ENCODE data around the gene UBXN1. TPM values are rescaled to one million over a fixed set of nuclear protein-coding genes. Genes with fewer than 3 reads are reported as not detected.

The UBXN1 gene
- total and polyA plus RNA-seq, 10 of the 15 experiments (the other 5 are each of a cell fraction or from before 2014, with no cell fraction given) = 7.0 to 173 (median 106) TPM

Small RNA genes within 50 kb of the gene (small RNA-seq; reads per million reads assigned to genes)
- gene SNORA57 = not detected

Other genes with a start within 250 kb of the UBXN1 start
Only the 7 nearest of the 29 such genes appear.
- 17.3 and 19.7 TPM in 2 replicates for gene INTS5, start 25.8 kb downstream of the UBXN1 start, total RNA-seq (2014; rRNA removed)
- 6.4 and 7.6 TPM in 2 replicates for gene INTS5, start 25.8 kb downstream of the UBXN1 start, total RNA-seq (2014; rRNA removed; fragmentation: Illumina TruSeq; extraction: Trizol)
- gene INTS5, start 25.8 kb downstream of the UBXN1 start, total RNA-seq (2021) = 31.8 and 35.1 TPM in 2 replicates
- 2.5 and 7.9 TPM in 2 replicates for gene INTS5, start 25.8 kb downstream of the UBXN1 start, polyA plus RNA-seq (2011; rRNA removed)
- 4.7 and 11.8 TPM in 2 replicates for gene INTS5, start 25.8 kb downstream of the UBXN1 start, polyA plus RNA-seq (2014; fragmentation: Illumina TruSeq; extraction: Trizol)
- 1 to 10 TPM in 1 of 2 experiments, under 1 TPM in 1; 0.34 to 1.4 TPM for gene INTS5, start 25.8 kb downstream of the UBXN1 start, polyA plus RNA-seq (2014; fragmentation: Nextera tagmentation; extraction: Ambion mirVana)
- 15.7 and 17.2 TPM in 2 replicates for gene INTS5, start 25.8 kb downstream of the UBXN1 start, polyA plus RNA-seq (2014; rRNA removed)
- 10 to 100 TPM; 30.2 to 35.1 TPM for gene INTS5, start 25.8 kb downstream of the UBXN1 start, polyA plus RNA-seq (2016; fragmentation: Nextera tagmentation; extraction: Ambion mirVana)
- 158 and 162 TPM in 2 replicates for gene C11orf98, start 13.9 kb downstream of the UBXN1 start, total RNA-seq (2014; rRNA removed)
- gene C11orf98, start 13.9 kb downstream of the UBXN1 start, total RNA-seq (2014; rRNA removed; fragmentation: Illumina TruSeq; extraction: Trizol) = 148 and 162 TPM in 2 replicates
- 94.4 and 97.1 TPM in 2 replicates for gene C11orf98, start 13.9 kb downstream of the UBXN1 start, total RNA-seq (2021)
- 56.0 and 62.5 TPM in 2 replicates for gene C11orf98, start 13.9 kb downstream of the UBXN1 start, polyA plus RNA-seq (2011; rRNA removed)
- 113 and 184 TPM in 2 replicates for gene C11orf98, start 13.9 kb downstream of the UBXN1 start, polyA plus RNA-seq (2014; fragmentation: Illumina TruSeq; extraction: Trizol)
- 100 to 1,000 TPM; 134 to 199 TPM for gene C11orf98, start 13.9 kb downstream of the UBXN1 start, polyA plus RNA-seq (2014; fragmentation: Nextera tagmentation; extraction: Ambion mirVana)
- 151 and 197 TPM in 2 replicates for gene C11orf98, start 13.9 kb downstream of the UBXN1 start, polyA plus RNA-seq (2014; rRNA removed)
- gene C11orf98, start 13.9 kb downstream of the UBXN1 start, polyA plus RNA-seq (2016; fragmentation: Nextera tagmentation; extraction: Ambion mirVana) = 100 to 1,000 TPM; 266 to 270 TPM
- 20.3 and 27.5 TPM in 2 replicates for gene CSKMT, start 13.8 kb downstream of the UBXN1 start, total RNA-seq (2014; rRNA removed)
- 197 and 213 TPM in 2 replicates for gene CSKMT, start 13.8 kb downstream of the UBXN1 start, total RNA-seq (2014; rRNA removed; fragmentation: Illumina TruSeq; extraction: Trizol)
- gene CSKMT, start 13.8 kb downstream of the UBXN1 start, total RNA-seq (2021) = 56.8 and 61.3 TPM in 2 replicates
- gene CSKMT, start 13.8 kb downstream of the UBXN1 start, polyA plus RNA-seq (2011; rRNA removed) = 2.8 and 7.0 TPM in 2 replicates
- gene CSKMT, start 13.8 kb downstream of the UBXN1 start, polyA plus RNA-seq (2014; fragmentation: Illumina TruSeq; extraction: Trizol) = 2.9 and 8.6 TPM in 2 replicates
- 10 to 100 TPM; 17.0 to 20.4 TPM for gene CSKMT, start 13.8 kb downstream of the UBXN1 start, polyA plus RNA-seq (2014; fragmentation: Nextera tagmentation; extraction: Ambion mirVana)
- 22.8 and 28.0 TPM in 2 replicates for gene CSKMT, start 13.8 kb downstream of the UBXN1 start, polyA plus RNA-seq (2014; rRNA removed)
- 10 to 100 TPM; 18.3 to 23.6 TPM for gene CSKMT, start 13.8 kb downstream of the UBXN1 start, polyA plus RNA-seq (2016; fragmentation: Nextera tagmentation; extraction: Ambion mirVana)
- gene UQCC3, start 7.4 kb downstream of the UBXN1 start, total RNA-seq (2014; rRNA removed) = 16.3 and 18.2 TPM in 2 replicates
- gene UQCC3, start 7.4 kb downstream of the UBXN1 start, total RNA-seq (2014; rRNA removed; fragmentation: Illumina TruSeq; extraction: Trizol) = 3.6 and 4.6 TPM in 2 replicates
- 9.4 and 10.5 TPM in 2 replicates for gene UQCC3, start 7.4 kb downstream of the UBXN1 start, total RNA-seq (2021)
- gene UQCC3, start 7.4 kb downstream of the UBXN1 start, polyA plus RNA-seq (2011; rRNA removed) = 2.6 and 5.9 TPM in 2 replicates
- gene UQCC3, start 7.4 kb downstream of the UBXN1 start, polyA plus RNA-seq (2014; fragmentation: Illumina TruSeq; extraction: Trizol) = 0.35 and 1.3 TPM in 2 replicates
- gene UQCC3, start 7.4 kb downstream of the UBXN1 start, polyA plus RNA-seq (2014; fragmentation: Nextera tagmentation; extraction: Ambion mirVana) = 1 to 10 TPM; 2.0 to 4.6 TPM
- gene UQCC3, start 7.4 kb downstream of the UBXN1 start, polyA plus RNA-seq (2014; rRNA removed) = 15.5 and 21.4 TPM in 2 replicates
- gene UQCC3, start 7.4 kb downstream of the UBXN1 start, polyA plus RNA-seq (2016; fragmentation: Nextera tagmentation; extraction: Ambion mirVana) = 10 to 100 TPM; 18.1 to 20.5 TPM
- gene LBHD1, start 6.8 kb downstream of the UBXN1 start, total RNA-seq (2014; rRNA removed) = 8.1 and 9.4 TPM in 2 replicates
- 7.6 and 8.7 TPM in 2 replicates for gene LBHD1, start 6.8 kb downstream of the UBXN1 start, total RNA-seq (2014; rRNA removed; fragmentation: Illumina TruSeq; extraction: Trizol)
- 12.0 and 12.6 TPM in 2 replicates for gene LBHD1, start 6.8 kb downstream of the UBXN1 start, total RNA-seq (2021)
- 6.0 and 6.2 TPM in 2 replicates for gene LBHD1, start 6.8 kb downstream of the UBXN1 start, polyA plus RNA-seq (2011; rRNA removed)
- 7.2 and 8.7 TPM in 2 replicates for gene LBHD1, start 6.8 kb downstream of the UBXN1 start, polyA plus RNA-seq (2014; fragmentation: Illumina TruSeq; extraction: Trizol)
- gene LBHD1, start 6.8 kb downstream of the UBXN1 start, polyA plus RNA-seq (2014; fragmentation: Nextera tagmentation; extraction: Ambion mirVana) = 1 to 10 TPM in 1 of 2 experiments, under 1 TPM in 1; 0.79 to 2.4 TPM
- 11.0 and 12.0 TPM in 2 replicates for gene LBHD1, start 6.8 kb downstream of the UBXN1 start, polyA plus RNA-seq (2014; rRNA removed)
- 1 to 10 TPM; 5.8 to 7.6 TPM for gene LBHD1, start 6.8 kb downstream of the UBXN1 start, polyA plus RNA-seq (2016; fragmentation: Nextera tagmentation; extraction: Ambion mirVana)
- 0.05 and 0.06 TPM in 2 replicates for gene LRRN4CL, start 10.5 kb upstream of the UBXN1 start, total RNA-seq (2014; rRNA removed)
- gene LRRN4CL, start 10.5 kb upstream of the UBXN1 start, total RNA-seq (2014; rRNA removed; fragmentation: Illumina TruSeq; extraction: Trizol) = not detected in 2 replicates
- gene LRRN4CL, start 10.5 kb upstream of the UBXN1 start, total RNA-seq (2021) = not detected in 2 replicates
- not detected in 2 replicates for gene LRRN4CL, start 10.5 kb upstream of the UBXN1 start, polyA plus RNA-seq (2011; rRNA removed)
- gene LRRN4CL, start 10.5 kb upstream of the UBXN1 start, polyA plus RNA-seq (2014; fragmentation: Illumina TruSeq; extraction: Trizol) = 0.01 TPM in 1 of 2 replicates, not detected in the other
- gene LRRN4CL, start 10.5 kb upstream of the UBXN1 start, polyA plus RNA-seq (2014; fragmentation: Nextera tagmentation; extraction: Ambion mirVana) = not detected
- not detected in 2 replicates for gene LRRN4CL, start 10.5 kb upstream of the UBXN1 start, polyA plus RNA-seq (2014; rRNA removed)
- gene LRRN4CL, start 10.5 kb upstream of the UBXN1 start, polyA plus RNA-seq (2016; fragmentation: Nextera tagmentation; extraction: Ambion mirVana) = not detected
- 21.7 and 24.3 TPM in 2 replicates for gene BSCL2, start 28.4 kb upstream of the UBXN1 start, total RNA-seq (2014; rRNA removed)
- gene BSCL2, start 28.4 kb upstream of the UBXN1 start, total RNA-seq (2014; rRNA removed; fragmentation: Illumina TruSeq; extraction: Trizol) = 20.3 and 21.5 TPM in 2 replicates
- gene BSCL2, start 28.4 kb upstream of the UBXN1 start, total RNA-seq (2021) = 22.9 and 28.9 TPM in 2 replicates
- gene BSCL2, start 28.4 kb upstream of the UBXN1 start, polyA plus RNA-seq (2011; rRNA removed) = 7.6 and 16.5 TPM in 2 replicates
- 10.6 and 17.1 TPM in 2 replicates for gene BSCL2, start 28.4 kb upstream of the UBXN1 start, polyA plus RNA-seq (2014; fragmentation: Illumina TruSeq; extraction: Trizol)
- 10 to 100 TPM; 12.3 to 34.4 TPM for gene BSCL2, start 28.4 kb upstream of the UBXN1 start, polyA plus RNA-seq (2014; fragmentation: Nextera tagmentation; extraction: Ambion mirVana)
- 21.9 and 24.2 TPM in 2 replicates for gene BSCL2, start 28.4 kb upstream of the UBXN1 start, polyA plus RNA-seq (2014; rRNA removed)
- 10 to 100 TPM; 55.7 to 57.9 TPM for gene BSCL2, start 28.4 kb upstream of the UBXN1 start, polyA plus RNA-seq (2016; fragmentation: Nextera tagmentation; extraction: Ambion mirVana)